ENCODE results near the gene PTPRN2. TPM values are rescaled to one million over a fixed set of nuclear protein-coding genes. Genes with fewer than 3 reads are reported as not detected.

Gene PTPRN2
- total and polyA plus RNA-seq, 7 donors: 0.47 to 0.82 (median 0.51) TPM

- Histone ChIP-seq H3K4me3 (no peak overlapping the region), H3K9me3 (peaks cover 8% of the 10 kb centered on the region), H3K36me3 (ENCODE audit: insufficient read depth in 1 of 2, low read depth in 1 of 2) (no peaks in the 10 kb centered on the region), H3K27me3 (ENCODE audit: insufficient read depth in 3 of 3, low read length in 2 of 3) (peaks cover 0 to 12% (median 5%) of the 10 kb centered on the region in 3 donors), H3K4me1 (no peaks in the 10 kb centered on the region), H3K27ac (no peak overlapping the region)
- DNase-seq (no peak), ATAC-seq (no peak)
- 90 to 91% (median 91%) methylated on average over 8 of the region's 8 CpGs for WGBS, 3 donors
- intact Hi-C loops (cut with DNase I): no loop called here
- TF ChIP-seq CTCF (IDR thresholded peaks at IDR 0.05): no peak
These were observed 949.1 kb downstream of the PTPRN2 start for GRCh38 chr7:157638563-157638962.

DNA sequence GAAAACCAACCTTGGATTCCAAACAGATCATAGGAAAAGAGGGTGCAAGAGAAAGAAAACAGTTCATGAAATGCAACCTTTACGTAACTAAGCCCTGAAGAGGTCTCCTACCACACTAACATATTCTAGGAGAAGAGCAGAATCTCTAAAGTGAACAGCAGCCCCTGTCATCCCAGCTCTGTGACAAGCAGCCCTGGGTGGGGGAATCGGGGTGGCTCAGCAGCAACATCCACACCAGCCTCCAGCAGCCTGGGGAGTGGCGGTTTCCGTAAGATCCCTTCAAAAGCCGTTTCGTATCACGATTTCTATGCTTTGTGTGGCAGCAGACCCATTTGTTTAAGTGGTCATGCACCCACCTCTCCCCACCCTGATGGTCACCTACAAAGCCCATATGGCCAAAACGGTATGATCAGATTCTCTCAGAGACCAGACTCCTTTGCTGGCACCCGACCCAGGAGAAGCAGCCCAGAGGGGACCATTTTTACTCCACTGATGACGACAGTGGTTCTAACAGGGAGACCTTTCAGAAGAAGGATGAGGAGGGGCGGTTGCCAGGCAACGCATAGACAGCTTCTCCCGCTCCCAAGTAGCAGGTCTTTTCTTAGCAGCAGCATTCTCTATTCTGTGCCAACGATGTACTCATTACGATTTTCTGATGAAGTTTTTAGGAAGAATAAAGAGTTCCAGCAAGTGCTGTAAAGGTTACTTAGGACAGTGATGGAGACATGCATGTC, 950.2 kb downstream of the PTPRN2 start:
- peaks cover 8% of the 10 kb centered on the region for H3K9me3 ChIP-seq
- 74 to 81% (median 76%) methylated on average over 15 of the region's 15 CpGs for WGBS, 3 donors
- no peak overlapping the region for H3K4me3 ChIP-seq
- no peak overlapping the region for H3K27ac ChIP-seq
- ATAC-seq: no peak
- intact Hi-C loops (cut with DNase I): no loop called here
- H3K4me1 ChIP-seq: no peaks in the 10 kb centered on the region
- H3K36me3 ChIP-seq (ENCODE audit: insufficient read depth in 1 of 2, low read depth in 1 of 2): no peaks in the 10 kb centered on the region
- no peak for DNase-seq
- TF ChIP-seq CTCF (IDR thresholded peaks at IDR 0.05): no peak
- H3K27me3 ChIP-seq (ENCODE audit: insufficient read depth in 3 of 3, low read length in 2 of 3): peaks cover 0 to 10% (median 5%) of the 10 kb centered on the region in 3 donors

DNA sequence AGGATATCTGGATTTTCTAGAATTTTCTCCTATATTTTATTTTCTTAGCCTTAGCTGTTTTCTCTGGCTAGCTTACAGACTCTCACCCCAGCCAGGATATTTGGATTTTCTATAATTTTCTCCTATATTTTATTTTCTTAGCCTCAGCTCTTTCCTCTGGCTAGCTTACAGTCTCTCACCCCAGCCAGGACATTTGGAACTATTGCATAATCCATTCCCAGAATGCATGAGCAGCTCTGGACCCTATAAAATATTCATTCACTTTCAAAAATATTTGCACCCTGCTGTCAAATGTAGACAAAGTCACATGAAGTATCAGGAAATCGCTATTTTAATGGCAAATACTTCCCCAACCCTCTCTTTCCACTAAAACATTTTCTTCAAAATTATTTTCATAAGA, 952.0 kb downstream of the PTPRN2 start:
- Histone ChIP-seq H3K36me3 (ENCODE audit: insufficient read depth in 1 of 2, low read depth in 1 of 2) (no peaks in the 10 kb centered on the region), H3K4me1 (no peaks in the 10 kb centered on the region), H3K27me3 (ENCODE audit: insufficient read depth in 3 of 3, low read length in 2 of 3) (peaks cover 0 to 9% (median 5%) of the 10 kb centered on the region in 3 donors), H3K27ac (no peak overlapping the region), H3K4me3 (no peak overlapping the region), H3K9me3 (peaks cover 8% of the 10 kb centered on the region)
- no peak for ATAC-seq
- TF ChIP-seq CTCF (IDR thresholded peaks at IDR 0.05): no peak
- no peak for DNase-seq
- 80 to 89% (median 82%) methylated on average over 1 of the region's 1 CpG for WGBS, 3 donors
- intact Hi-C loops (cut with DNase I): no loop called here

DNA sequence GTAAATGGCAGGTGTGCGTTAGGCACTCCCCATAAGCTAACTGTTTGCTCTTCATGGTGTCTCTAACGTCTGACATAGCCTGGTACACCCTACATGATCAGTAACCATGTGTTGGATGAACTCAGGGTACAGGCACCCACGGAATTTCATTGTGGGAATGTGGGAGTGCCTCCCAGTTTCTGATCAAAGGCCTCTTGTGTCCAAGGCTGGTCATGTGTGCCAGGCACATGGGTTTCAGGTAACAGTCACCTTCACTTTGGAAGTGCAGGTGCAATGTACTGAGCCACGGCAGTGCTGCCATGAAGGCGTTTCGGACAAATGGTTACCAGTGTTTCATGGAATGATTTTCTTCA, 952.5 kb downstream of the PTPRN2 start:
- Histone ChIP-seq H3K27ac (no peak overlapping the region), H3K36me3 (ENCODE audit: insufficient read depth in 1 of 2, low read depth in 1 of 2) (no peaks in the 10 kb centered on the region), H3K27me3 (ENCODE audit: insufficient read depth in 3 of 3, low read length in 2 of 3) (peaks cover 0 to 10% (median 5%) of the 10 kb centered on the region in 3 donors), H3K4me3 (no peak overlapping the region), H3K9me3 (peaks cover 3% of the 10 kb centered on the region), H3K4me1 (no peaks in the 10 kb centered on the region)
- ATAC-seq (no peak), DNase-seq (no peak)
- intact Hi-C loops (cut with DNase I): no loop called here
- 81 to 85% (median 83%) methylated on average over 6 of the region's 6 CpGs for WGBS, 3 donors
- TF ChIP-seq CTCF (IDR thresholded peaks at IDR 0.05): no peak

All from psoas muscle (tissue), 8 donors.